NT2/D1 (cell line): ENCODE measurements around the gene SCYGR3.

ENCODE experiments used
- YY1 ChIP-seq: IDR thresholded peaks from 2 replicates; pipeline ENCODE4 v1.6.1; 2011; ENCODE audit not compliant: insufficient read length, insufficient read depth
- ZNF274 ChIP-seq: IDR thresholded peaks from 2 replicates; pipeline ENCODE4 v1.6.1; 2011; ENCODE audit warnings: mild to moderate bottlenecking, low read depth, low read length

DNA sequence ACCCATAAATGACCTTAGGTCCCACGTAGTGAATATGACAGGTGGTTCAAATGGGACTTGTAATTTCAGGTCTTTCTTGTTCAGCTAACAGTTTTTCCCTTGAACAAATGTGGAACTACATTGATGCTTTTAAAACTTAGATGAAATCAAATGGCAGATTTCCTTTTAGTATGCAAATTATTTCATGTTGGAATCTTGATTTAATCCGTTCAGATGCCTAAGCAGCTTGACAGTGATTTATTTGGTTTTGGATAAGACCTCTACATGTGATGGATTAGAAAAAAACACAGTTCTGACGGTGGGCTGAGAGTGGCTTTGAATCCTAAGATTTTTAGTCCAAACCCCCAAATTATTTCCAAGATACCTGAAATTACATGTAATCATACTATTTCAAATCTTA lies 19.6 kb upstream of the SCYGR3 start:
- no peak for TF ChIP-seq ZNF274
- no peak for TF ChIP-seq YY1
